HepG2 (cell line): ENCODE data around the gene IL17C. TPM values are rescaled to one million over a fixed set of nuclear protein-coding genes. Genes with fewer than 3 reads are reported as not detected.

Source experiments
- ATAC-seq: fragments of 200-7000 bp; cut with Tn5 transposase; 3 replicates; pipeline ENCODE4 v1.9.1; 2020; ENCODE audit warnings: mild to moderate bottlenecking, moderate library complexity
- BruUV-seq: library from RNA; stranded (reverse); fragments of 400-500 nt; replicated peaks from 2 replicates; lab custom pipeline; 2021; lab: Mats Ljungman, UMichigan
- CTCF ChIA-PET: fragments of 300-600 bp; formaldehyde crosslinking; extraction: SDS; loops from one replicate; lab custom pipeline; 2021; ENCODE audit warnings: low total read pairs, inconsistent platforms, low intra/inter-chr PET ratio; lab: Yijun Ruan, JAX
- POLR2A ChIA-PET: fragments of 350-600 bp; sonication (Branson Sonifier 250); formaldehyde crosslinking; loops from one replicate; lab custom pipeline; 2020; ENCODE audit warnings: antibody characterized with exemption, inconsistent platforms; lab: Yijun Ruan, JAX
- DNase-seq: peaks from one replicate; pipeline ENCODE4 v3.0.0-alpha.2; 2015; ENCODE audit warnings: low spot score
- FAIRE-seq: peaks from 3 replicates; lab custom pipeline; 2011; peaks lifted over from hg19 to GRCh38; lab: Jason Lieb, UNC
- H2AFZ ChIP-seq: one replicate; pipeline ENCODE4 v1.6.1; 2011; ENCODE audit warnings: low read length, inconsistent platforms
- H3K27ac ChIP-seq: fragments of 300-600 bp; 3 replicates; pipeline ENCODE4 v1.8.0; 2011; ENCODE audit warnings: mixed run types, mild to moderate bottlenecking, mixed read lengths, low read length, inconsistent platforms; ENCODE audit not compliant: insufficient read depth; ENCODE audit errors: extremely low read length
- H3K27me3 ChIP-seq, 2 experiments: fragments of 200-600 bp in 1 of 2; 2 replicates in 1 of 2; 3 replicates in 1 of 2; pipeline versions ENCODE4 v1.6.0 to v1.8.0; 2011; ENCODE audit warnings: low read length in 2 of 2, mild to moderate bottlenecking in 2 of 2, moderate library complexity in 2 of 2, inconsistent platforms in 1 of 2; ENCODE audit not compliant: insufficient read depth in 2 of 2, control insufficient read depth in 1 of 2
- H3K36me3 ChIP-seq, 2 experiments: fragments of 200-600 bp in 1 of 2; replicated peaks in 1 of 2; 2 replicates in 1 of 2; 3 replicates in 1 of 2; pipeline versions ENCODE4 v1.5.1 to v1.8.0; 2011; ENCODE audit warnings: low read length in 2 of 2, inconsistent platforms in 1 of 2; ENCODE audit not compliant: insufficient read depth in 2 of 2, control insufficient read depth in 1 of 2
- H3K4me1 ChIP-seq: 2 replicates; pipeline ENCODE4 v1.5.1; 2012; ENCODE audit warnings: low read length, inconsistent platforms; ENCODE audit not compliant: insufficient read depth
- H3K4me2 ChIP-seq: 2 replicates; pipeline ENCODE4 v1.6.0; 2011; ENCODE audit warnings: low read depth, low read length, inconsistent platforms
- H3K4me3 ChIP-seq, 3 experiments: fragments of 200-600 bp in 1 of 3; sonication (generic), shearing (Covaris generic) in 1 of 3; replicated peaks in 1 of 3; 2 replicates each; pipeline ENCODE4 v1.5.1; 2011 to 2016; ENCODE audit warnings: low read length in 3 of 3, inconsistent platforms in 2 of 3, low read depth in 2 of 3, mild to moderate bottlenecking in 2 of 3, control low read depth in 1 of 3, mixed read lengths in 1 of 3; ENCODE audit not compliant: insufficient read depth in 1 of 3
- H3K79me2 ChIP-seq: one replicate; pipeline ENCODE4 v1.6.1; 2011; ENCODE audit warnings: low read length, inconsistent platforms; ENCODE audit not compliant: insufficient read depth
- H3K9ac ChIP-seq: 2 replicates; pipeline ENCODE4 v1.6.0; 2011; ENCODE audit warnings: mild to moderate bottlenecking, low read depth, low read length, inconsistent platforms; ENCODE audit not compliant: insufficient read depth
- H3K9me3 ChIP-seq: 2 replicates; pipeline ENCODE4 v1.5.1; 2012; ENCODE audit warnings: mild to moderate bottlenecking, low read length
- H4K20me1 ChIP-seq: 2 replicates; pipeline ENCODE4 v1.6.0; 2011; ENCODE audit warnings: inconsistent platforms, mild to moderate bottlenecking, low read length, moderate library complexity; ENCODE audit not compliant: insufficient read depth
- ADNP ChIP-seq: sonication (generic); formaldehyde crosslinking; IDR thresholded peaks from 2 replicates; pipeline ENCODE4 v1.4.0; 2020; ENCODE audit warnings: missing genetic modification reagents
- ARHGAP35 ChIP-seq: sonication (generic); formaldehyde crosslinking; IDR thresholded peaks from 2 replicates; pipeline ENCODE4 v1.9.0; 2022; ENCODE audit warnings: mild to moderate bottlenecking, inconsistent platforms, moderate library complexity, missing genetic modification reagents, borderline replicate concordance
- FOXP1 ChIP-seq, 2 experiments: fragments of 450-650 bp in 1 of 2; IDR thresholded peaks; 2 replicates each; pipeline ENCODE4 v1.6.1; 2017 to 2018; ENCODE audit warnings: antibody characterized with exemption in 1 of 2
- MNT ChIP-seq: fragments of 450-650 bp; IDR thresholded peaks from 2 replicates; pipeline ENCODE4 v1.6.1; 2016
- PHF21A ChIP-seq: sonication (generic); formaldehyde crosslinking; IDR thresholded peaks from 2 replicates; pipeline ENCODE4 v1.5.0; 2020; ENCODE audit warnings: mild to moderate bottlenecking, missing genetic modification reagents
- SMAD1 ChIP-seq: sonication (generic); formaldehyde crosslinking; IDR thresholded peaks from 2 replicates; pipeline ENCODE4 v1.4.0; 2020; ENCODE audit warnings: missing genetic modification reagents, low read depth, mild to moderate bottlenecking, borderline replicate concordance
- TCF12 ChIP-seq, 2 experiments: fragments of 450-650 bp in 1 of 2; sonication (generic) in 1 of 2; formaldehyde crosslinking in 1 of 2; IDR thresholded peaks; 2 replicates each; pipeline versions ENCODE4 v1.6.1 to v1.8.0; 2017 to 2022; ENCODE audit warnings: antibody characterized with exemption in 1 of 2, mild to moderate bottlenecking in 1 of 2, missing genetic modification reagents in 1 of 2, moderate library complexity in 1 of 2
- ZNF280D ChIP-seq: sonication (generic); formaldehyde crosslinking; IDR thresholded peaks from 2 replicates; pipeline ENCODE4 v1.5.1; 2020; ENCODE audit warnings: mild to moderate bottlenecking, missing genetic modification reagents
- ZNF770 ChIP-seq: sonication (generic); formaldehyde crosslinking; IDR thresholded peaks from 2 replicates; pipeline ENCODE4 v1.5.0; 2020; ENCODE audit warnings: mild to moderate bottlenecking, missing genetic modification reagents
- WGBS: methylation state at CpG from one replicate; pipeline ENCODE4 v1.1.6; 2017; ENCODE audit warnings: low lambda C conversion rate; 5-methylcytosine and 5-hydroxymethylcytosine counted together
- in situ Hi-C: cut with HindIII; loops from 2 replicates; pipeline ENCODE4 v1.10.0; 2017; ENCODE audit warnings: low pct_unique_long_range_greater_than_20kb; ENCODE audit not compliant: extremely low pct_ligation_motif_present
- intact Hi-C: fragments of 100-400 bp; cut with micrococcal nuclease; formaldehyde crosslinking; loops from one replicate; pipeline ENCODE4 v1.10.0; 2022; ENCODE audit not compliant: unreplicated experiment
- polyA plus RNA-seq, 8 experiments: library from polyadenylated mRNA; depleted of rRNA in 3 of 8; stranded (reverse) in 7 of 8; unstranded in 1 of 8; fragments of >200 nt; fragmentation: Illumina TruSeq in 4 of 8; extraction: Trizol in 4 of 8; gene quantifications; 2 replicates each; pipeline versions ENCODE4 v1.2.1 to v1.2.3, GENCODE V29; 2011 to 2016; ENCODE audit warnings: low read depth in 4 of 8, missing spikeins in 1 of 8, mixed read lengths in 1 of 8; ENCODE audit not compliant: insufficient read depth in 1 of 8
- total RNA-seq, 5 experiments: library from RNA; depleted of rRNA; stranded (reverse); fragments of >200 nt; fragmentation: Illumina TruSeq; extraction: Trizol; gene quantifications; 2 replicates each; pipeline ENCODE4 v1.2.3, GENCODE V29; 2016; ENCODE audit warnings: low read depth in 1 of 5
- TF ChIP-seq, protein P1 (sequence below): sonication (generic); formaldehyde crosslinking; IDR thresholded peaks from 2 replicates; pipeline ENCODE4 v1.8.0; 2022; ENCODE audit warnings: missing genetic modification reagents, mild to moderate bottlenecking, moderate library complexity, borderline replicate concordance

IL17C gene
- total and polyA plus RNA-seq, 2 of the 13 experiments (the other 11 are each of a cell fraction or from before 2014, with no cell fraction given), result not detected

- TF ChIP-seq, protein P1, sequence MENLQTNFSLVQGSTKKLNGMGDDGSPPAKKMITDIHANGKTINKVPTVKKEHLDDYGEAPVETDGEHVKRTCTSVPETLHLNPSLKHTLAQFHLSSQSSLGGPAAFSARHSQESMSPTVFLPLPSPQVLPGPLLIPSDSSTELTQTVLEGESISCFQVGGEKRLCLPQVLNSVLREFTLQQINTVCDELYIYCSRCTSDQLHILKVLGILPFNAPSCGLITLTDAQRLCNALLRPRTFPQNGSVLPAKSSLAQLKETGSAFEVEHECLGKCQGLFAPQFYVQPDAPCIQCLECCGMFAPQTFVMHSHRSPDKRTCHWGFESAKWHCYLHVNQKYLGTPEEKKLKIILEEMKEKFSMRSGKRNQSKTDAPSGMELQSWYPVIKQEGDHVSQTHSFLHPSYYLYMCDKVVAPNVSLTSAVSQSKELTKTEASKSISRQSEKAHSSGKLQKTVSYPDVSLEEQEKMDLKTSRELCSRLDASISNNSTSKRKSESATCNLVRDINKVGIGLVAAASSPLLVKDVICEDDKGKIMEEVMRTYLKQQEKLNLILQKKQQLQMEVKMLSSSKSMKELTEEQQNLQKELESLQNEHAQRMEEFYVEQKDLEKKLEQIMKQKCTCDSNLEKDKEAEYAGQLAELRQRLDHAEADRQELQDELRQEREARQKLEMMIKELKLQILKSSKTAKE (CRISPR knock-in tag), result no peak
- no peak for TF ChIP-seq SMAD1 (CRISPR knock-in tag)
- no peak for TF ChIP-seq ARHGAP35 (CRISPR knock-in tag)
- TF ChIP-seq TCF12 (IDR thresholded peaks at IDR 0.05), result no peak
- no peak for TF ChIP-seq TCF12 (CRISPR knock-in tag; IDR thresholded peaks at IDR 0.05)
- TF ChIP-seq, all 625 proteins: peak for 26
Measured at GRCh38 chr16:88678224-88678979, 40.0 kb downstream of the IL17C start (continued).

- DNase-seq (no peak), FAIRE-seq (no peak), ATAC-seq (no peak)
- no peak overlapping the region for H2AFZ ChIP-seq
- H3K79me2 ChIP-seq, result no peaks in the 10 kb centered on the region
- peak overlapping the region in 1 of 3 experiments; percentile 58; a peak in 2 of 6 replicates for H3K4me3 ChIP-seq
- ChIA-PET POLR2A (interaction anchor here (1.1 to 1.5 kb wide), 2 partner anchors 18 to 31 kb away, joined by 3 to 6 read pairs; partner anchors contain the start of gene MVD), CTCF (interaction anchor here (0.9 kb wide), 1 partner anchor 17 kb away, joined by 4 read pairs; no protein-coding TSS in a partner anchor)
- 47% methylated on average over 5 of the region's 5 CpGs for WGBS
- no peaks in the 10 kb centered on the region for H3K9me3 ChIP-seq
- in situ Hi-C loops, result no loop called here
- H3K4me1 ChIP-seq, result peaks cover 48% of the 10 kb centered on the region
- peak overlapping the region; percentile 65 for H3K4me2 ChIP-seq
- intact Hi-C loops, result no loop called here
- H4K20me1 ChIP-seq, result peaks cover 8% of the 10 kb centered on the region; the same call in 1 of the 2 replicates
- no peak overlapping the region for H3K27ac ChIP-seq
- no peak overlapping the region for H3K9ac ChIP-seq
- H3K36me3 ChIP-seq, result no peaks in the 10 kb centered on the region
- peaks cover 7 to 43% of the 10 kb centered on the region in 2 experiments; a peak in 4 of 5 replicates for H3K27me3 ChIP-seq
- BruUV-seq, result no TSS peak
- no peak for TF ChIP-seq ADNP (CRISPR knock-in tag)
- TF ChIP-seq MNT, result no peak
- no peak for TF ChIP-seq FOXP1 (IDR thresholded peaks at IDR 0.05)
- TF ChIP-seq FOXP1 (CRISPR knock-in tag; IDR thresholded peaks at IDR 0.05), result no peak
- TF ChIP-seq ZNF280D (CRISPR knock-in tag), result 0 out of 2 replicates have a peak, but pooled peaks have one; percentile 37
- TF ChIP-seq ZNF770 (CRISPR knock-in tag), result peak; percentile 89
- 0 out of 2 replicates have a peak, but pooled peaks have one; percentile 25 for TF ChIP-seq PHF21A (CRISPR knock-in tag)
Measured at GRCh38 chr16:88680554-88681083, 42.2 kb downstream of the IL17C start.
